Fibroblast of lung (primary cell): ENCODE data around the gene SDE2. TPM values are rescaled to one million over a fixed set of nuclear protein-coding genes. Genes with fewer than 3 reads are reported as not detected.

Experiments
- DNase-seq, 2 donors: peaks; one replicate each; pipeline versions ENCODE4 v3.0.0 to v3.0.0-alpha.2; 2010; ENCODE audit warnings: low read depth in 2 of 2
- H2AFZ ChIP-seq: 2 replicates; pipeline ENCODE4 v1.5.1; 2012; ENCODE audit warnings: low read length, control low read depth, inconsistent platforms
- H3K27ac ChIP-seq: 2 replicates; pipeline ENCODE4 v1.5.1; 2011; ENCODE audit warnings: low read length, control low read depth; ENCODE audit not compliant: insufficient read depth
- H3K27me3 ChIP-seq: 2 replicates; pipeline ENCODE4 v1.5.1; 2011; ENCODE audit warnings: mild to moderate bottlenecking, low read length; ENCODE audit not compliant: control insufficient read depth, insufficient read depth
- H3K36me3 ChIP-seq: 2 replicates; pipeline ENCODE4 v1.5.1; 2011; ENCODE audit warnings: low read length; ENCODE audit not compliant: control insufficient read depth, insufficient read depth
- H3K4me1 ChIP-seq: 2 replicates; pipeline ENCODE4 v1.5.1; 2011; ENCODE audit warnings: low read length; ENCODE audit not compliant: control insufficient read depth, insufficient read depth; ENCODE audit errors: extremely low read depth
- H3K4me2 ChIP-seq: 2 replicates; pipeline ENCODE4 v1.5.1; 2011; ENCODE audit warnings: low read length, control low read depth; ENCODE audit not compliant: insufficient read depth; ENCODE audit errors: extremely low read depth
- H3K4me3 ChIP-seq, 4 experiments: fragments of 200-600 bp in 1 of 4; sonication (generic) in 1 of 4; replicated peaks in 1 of 4; 2 replicates each; pipeline ENCODE4 v1.5.1; 2011 to 2016; ENCODE audit warnings: low read length in 4 of 4, low read depth in 3 of 4, mild to moderate bottlenecking in 3 of 4, control low read depth in 2 of 4, inconsistent platforms in 1 of 4, mixed read lengths in 1 of 4; ENCODE audit not compliant: insufficient read depth in 1 of 4; ENCODE audit errors: control extremely low read depth in 1 of 4
- H3K79me2 ChIP-seq: 2 replicates; pipeline ENCODE4 v1.5.1; 2012; ENCODE audit warnings: mild to moderate bottlenecking, low read length, inconsistent platforms; ENCODE audit not compliant: control insufficient read depth, insufficient read depth
- H3K9ac ChIP-seq: 2 replicates; pipeline ENCODE4 v1.5.1; 2011; ENCODE audit warnings: mild to moderate bottlenecking, low read length, control low read depth; ENCODE audit not compliant: insufficient read depth
- H3K9me3 ChIP-seq: 2 replicates; pipeline ENCODE4 v1.5.1; 2012; ENCODE audit warnings: low read depth, low read length; ENCODE audit not compliant: control insufficient read depth, insufficient read depth
- H4K20me1 ChIP-seq: 2 replicates; pipeline ENCODE4 v1.5.1; 2011; ENCODE audit warnings: low read length; ENCODE audit not compliant: control insufficient read depth, insufficient read depth; ENCODE audit errors: extremely low read depth
- CTCF ChIP-seq, 2 donors: IDR thresholded peaks in 1 of 2; conservative IDR thresholded peaks in 1 of 2; 1 replicate in 1 of 2; 2 replicates in 1 of 2; pipeline ENCODE4 v1.5.1; 2011 to 2012; ENCODE audit warnings: low read length in 2 of 2, control low read depth in 1 of 2, inconsistent platforms in 1 of 2, low read depth in 1 of 2, mild to moderate bottlenecking in 1 of 2
- EZH2 ChIP-seq: IDR thresholded peaks from 2 replicates; pipeline ENCODE4 v1.5.1; 2012; ENCODE audit warnings: low read length, control low read depth, mild to moderate bottlenecking; ENCODE audit errors: missing control alignments
- polyA plus RNA-seq, 2 donors: library from polyadenylated mRNA; depleted of rRNA in 1 of 2; stranded (reverse) in 1 of 2; unstranded in 1 of 2; fragments of >200 nt; gene quantifications; 2 replicates each; pipeline ENCODE4 v1.2.1, GENCODE V29; 2011 to 2012; ENCODE audit warnings: missing spikeins in 1 of 2
- total RNA-seq: library from RNA; depleted of rRNA; stranded (reverse); fragments of >200 nt; gene quantifications from 2 replicates; pipeline ENCODE4 v1.2.1, GENCODE V29; 2014

The SDE2 gene
- total and polyA plus RNA-seq, 2 donors (not counting 1 experiment from before 2014, with no cell fraction given): 17.2 to 25.8 TPM

- H3K4me2 ChIP-seq: no peak overlapping the region
- DNase-seq: no peak
- H3K4me3 ChIP-seq: no peak overlapping the region
- no peak overlapping the region for H3K27ac ChIP-seq
- H3K36me3 ChIP-seq: no peaks in the 10 kb centered on the region
- H2AFZ ChIP-seq: no peak overlapping the region
- no peak for TF ChIP-seq EZH2
- no peak for TF ChIP-seq CTCF (conservative IDR thresholded peaks at IDR 0.05 in 1 of 2, IDR thresholded peaks at IDR 0.05 in 1 of 2; ENCODE audit: low read depth in 1 of 2, low read length in 2 of 2)
- no peak overlapping the region for H3K9ac ChIP-seq
- no peaks in the 10 kb centered on the region for H3K4me1 ChIP-seq
- no peaks in the 10 kb centered on the region for H3K79me2 ChIP-seq
- peaks cover 4% of the 10 kb centered on the region for H3K27me3 ChIP-seq
- no peaks in the 10 kb centered on the region for H3K9me3 ChIP-seq
- H4K20me1 ChIP-seq: no peaks in the 10 kb centered on the region
Observed at GRCh38 chr1:225942574-225942973, 56.6 kb downstream of the SDE2 start.

GRCh38 chr1:225941942-225942222 lies 57.3 kb downstream of the SDE2 start:
- no peaks in the 10 kb centered on the region for H3K79me2 ChIP-seq
- H3K27me3 ChIP-seq: peaks cover 4% of the 10 kb centered on the region
- H3K4me2 ChIP-seq: no peak overlapping the region
- H4K20me1 ChIP-seq: no peaks in the 10 kb centered on the region
- TF ChIP-seq EZH2 (no peak), CTCF (conservative IDR thresholded peaks at IDR 0.05 in 1 of 2, IDR thresholded peaks at IDR 0.05 in 1 of 2; ENCODE audit: low read depth in 1 of 2, low read length in 2 of 2) (no peak)
- H3K9ac ChIP-seq: no peak overlapping the region
- no peak overlapping the region for H3K27ac ChIP-seq
- H3K4me3 ChIP-seq: no peak overlapping the region
- no peaks in the 10 kb centered on the region for H3K9me3 ChIP-seq
- DNase-seq: no peak
- no peak overlapping the region for H2AFZ ChIP-seq
- H3K36me3 ChIP-seq: no peaks in the 10 kb centered on the region
- no peaks in the 10 kb centered on the region for H3K4me1 ChIP-seq

- H4K20me1 ChIP-seq: no peaks in the 10 kb centered on the region
- no peaks in the 10 kb centered on the region for H3K79me2 ChIP-seq
- no peak within 1 kb of the TSS for H3K9ac ChIP-seq
- no peak within 1 kb of the TSS for H3K4me2 ChIP-seq
- H3K4me1 ChIP-seq: no peaks in the 10 kb centered on the region
- H3K9me3 ChIP-seq: no peaks in the 10 kb centered on the region
- H3K27me3 ChIP-seq: peaks cover 2% of the 10 kb centered on the region
- H3K36me3 ChIP-seq: no peaks in the 10 kb centered on the region
- TF ChIP-seq CTCF (conservative IDR thresholded peaks at IDR 0.05 in 1 of 2, IDR thresholded peaks at IDR 0.05 in 1 of 2; ENCODE audit: low read depth in 1 of 2, low read length in 2 of 2): no peak
- no peak for TF ChIP-seq EZH2
- H3K27ac ChIP-seq: no peak within 1 kb of the TSS
- no peak within 1 kb of the TSS for H3K4me3 ChIP-seq
- DNase-seq: no peak
- no peak within 1 kb of the TSS for H2AFZ ChIP-seq
Observed at GRCh38 chr1:225941187-225941941, 57.8 kb downstream of the SDE2 start, which contains the start of gene LEFTY2. Gene LEFTY2 (minus strand): TSS chr1:225941220. CDS start chr1:225941140, 80 bp downstream.
